A673 (cell line): Measurements from ENCODE around the gene NOP58.

Source experiments
- CTCF ChIP-seq: fragments of 300-800, 200-600 bp; sonication (generic); conservative IDR thresholded peaks from 2 replicates; pipeline ENCODE4 v1.5.1; 2017; ENCODE audit warnings: low read depth, mild to moderate bottlenecking, antibody characterized with exemption, low read length, moderate library complexity, mixed read lengths
- EZH2 ChIP-seq: fragments of 200-600 bp; sonication (generic); IDR thresholded peaks from 2 replicates; pipeline ENCODE4 v1.6.1; 2017; ENCODE audit warnings: borderline replicate concordance, low read depth, mild to moderate bottlenecking, mixed read lengths, antibody characterized with exemption, low read length; ENCODE audit not compliant: poor library complexity, severe bottlenecking

- TF ChIP-seq CTCF (no peak), EZH2 (no peak)
Measured at GRCh38 chr2:202327858-202328257, 62.3 kb downstream of the NOP58 start.
